B cell (primary cell): ENCODE results near the gene RC3H1. TPM values are rescaled to one million over a fixed set of nuclear protein-coding genes. Genes with fewer than 3 reads are reported as not detected.

ENCODE experiments used
- ATAC-seq: fragments of 200-7000 bp; cut with Tn5 transposase; one replicate; pipeline ENCODE4 v1.10.0; 2021; ENCODE audit warnings: low read depth, mild to moderate bottlenecking, moderate number of reproducible peaks, moderate library complexity
- CTCF ChIA-PET: fragments of 350-600 bp; sonication (Branson Sonifier 250); formaldehyde crosslinking; loops from one replicate; lab custom pipeline; 2021; ENCODE audit warnings: antibody characterized with exemption, inconsistent platforms; lab: Charles Lee
- POLR2A ChIA-PET: fragments of 350-600 bp; sonication (Branson Sonifier 250); formaldehyde crosslinking; loops from one replicate; lab custom pipeline; 2021; ENCODE audit warnings: antibody characterized with exemption; lab: Charles Lee
- DNase-seq: peaks from one replicate; pipeline ENCODE4 v3.0.0; 2013
- H2AFZ ChIP-seq: 2 replicates; pipeline ENCODE4 v1.6.1; 2012; ENCODE audit warnings: mild to moderate bottlenecking, low read depth, low read length; ENCODE audit not compliant: insufficient read depth, poor library complexity, severe bottlenecking
- H3K27ac ChIP-seq, 2 donors: 1 replicate in 1 of 2; 2 replicates in 1 of 2; pipeline ENCODE4 v1.5.1; 2012 to 2013; ENCODE audit warnings: low read length in 2 of 2, mild to moderate bottlenecking in 2 of 2, moderate library complexity in 1 of 2
- H3K27me3 ChIP-seq, 4 experiments: fragments of 200-600 bp in 1 of 4; sonication (generic) in 1 of 4; replicated peaks in 1 of 4; 1 replicate in 2 of 4; 2 replicates in 2 of 4; pipeline versions ENCODE4 v1.6.1 to v1.7.0; 2013 to 2016; ENCODE audit warnings: low read length in 3 of 4, mild to moderate bottlenecking in 2 of 4, mixed read lengths in 1 of 4, moderate library complexity in 1 of 4; ENCODE audit not compliant: insufficient read depth in 4 of 4, control insufficient read depth in 3 of 4; ENCODE audit errors: control extremely low read depth in 1 of 4
- H3K36me3 ChIP-seq, 2 experiments: replicated peaks in 1 of 2; 1 replicate in 1 of 2; 2 replicates in 1 of 2; pipeline versions ENCODE4 v1.6.1 to v1.7.1; 2013; ENCODE audit warnings: low read length in 1 of 2; ENCODE audit not compliant: insufficient read depth in 2 of 2, control insufficient read depth in 1 of 2; ENCODE audit errors: control extremely low read depth in 1 of 2, extremely low read depth in 1 of 2
- H3K4me1 ChIP-seq, 2 donors: fragments of 200-600 bp in 1 of 2; sonication (generic) in 1 of 2; 1 replicate in 1 of 2; 2 replicates in 1 of 2; pipeline versions ENCODE4 v1.5.1 to v1.6.1; 2013 to 2017; ENCODE audit warnings: low read length in 2 of 2; ENCODE audit not compliant: control insufficient read depth in 2 of 2, insufficient read depth in 2 of 2
- H3K4me2 ChIP-seq: replicated peaks from 2 replicates; pipeline ENCODE3; 2012; ENCODE audit warnings: mild to moderate bottlenecking, low read depth, low read length; ENCODE audit not compliant: poor library complexity, severe bottlenecking
- H3K4me3 ChIP-seq, 5 experiments: fragments of 200-600 bp in 1 of 5; sonication (generic) in 1 of 5; 1 replicate in 3 of 5; 2 replicates in 2 of 5; pipeline versions ENCODE4 v1.5.1 to v1.7.0; 2011 to 2016; ENCODE audit warnings: low read length in 4 of 5, mild to moderate bottlenecking in 4 of 5, low read depth in 2 of 5, control low read depth in 1 of 5, moderate library complexity in 1 of 5; ENCODE audit not compliant: insufficient read depth in 1 of 5; ENCODE audit errors: control extremely low read depth in 1 of 5, extremely low read depth in 1 of 5
- H3K79me2 ChIP-seq: fragments of 200-600 bp; sonication (generic); one replicate; pipeline ENCODE4 v1.6.0; 2016; ENCODE audit warnings: low read length; ENCODE audit not compliant: control insufficient read depth, insufficient read depth
- H3K9ac ChIP-seq: fragments of 200-600 bp; sonication (generic); 2 replicates; pipeline ENCODE4 v1.6.1; 2017; ENCODE audit warnings: mild to moderate bottlenecking, low read length, moderate library complexity
- H3K9me3 ChIP-seq, 3 donors: one replicate each; pipeline versions ENCODE4 v1.6.1 to v1.7.1; 2013; ENCODE audit warnings: low read length in 2 of 3; ENCODE audit not compliant: control insufficient read depth in 2 of 3, insufficient read depth in 1 of 3; ENCODE audit errors: control extremely low read depth in 1 of 3
- H4K20me1 ChIP-seq: 2 replicates; pipeline ENCODE4 v1.6.0; 2012; ENCODE audit warnings: mild to moderate bottlenecking, low read length; ENCODE audit not compliant: insufficient read depth, control insufficient read depth, poor library complexity, severe bottlenecking
- H3K27ac Mint-ChIP-seq: one replicate; pipeline ENCODE4 v1.8.0; 2021; ENCODE audit warnings: mixed read lengths
- H3K27me3 Mint-ChIP-seq: one replicate; pipeline ENCODE4 v1.8.0; 2021; ENCODE audit warnings: mixed read lengths
- H3K4me1 Mint-ChIP-seq: one replicate; pipeline ENCODE4 v1.8.0; 2021; ENCODE audit warnings: mixed read lengths
- H3K4me3 Mint-ChIP-seq: one replicate; pipeline ENCODE4 v1.8.0; 2021; ENCODE audit warnings: mixed read lengths
- H3K9me3 Mint-ChIP-seq: one replicate; pipeline ENCODE4 v1.8.0; 2022; ENCODE audit warnings: mixed read lengths; ENCODE audit not compliant: insufficient read depth
- EZH2 ChIP-seq: IDR thresholded peaks from 2 replicates; pipeline ENCODE4 v1.6.1; 2012; ENCODE audit warnings: borderline replicate concordance, low read depth, mild to moderate bottlenecking, moderate library complexity, low read length; ENCODE audit not compliant: insufficient read depth, poor library complexity, severe bottlenecking
- WGBS: methylation state at CpG from one replicate; pipeline ENCODE4 v1.1.5; 2013; ENCODE audit warnings: missing lambda C conversion rate; ENCODE audit not compliant: insufficient coverage; 5-methylcytosine and 5-hydroxymethylcytosine counted together
- intact Hi-C: fragments of 100-400 bp; cut with micrococcal nuclease; formaldehyde crosslinking; loops from one replicate; pipeline ENCODE4 v1.10.0; 2022
- polyA plus RNA-seq: library from polyadenylated mRNA; depleted of rRNA; stranded (reverse); fragments of >200 nt; gene quantifications from 2 replicates; pipeline ENCODE4 v1.2.3, GENCODE V29; 2012
- total RNA-seq, 2 donors: library from RNA; stranded (reverse); fragments of 120-200 nt in 1 of 2; gene quantifications; 1 replicate in 1 of 2; 2 replicates in 1 of 2; pipeline versions ENCODE4 v1.2.3 to v1.2.4, GENCODE V29; 2013 to 2022
- TF ChIP-seq, protein P1 (sequence below): fragments of 200-600 bp; IDR thresholded peaks from one replicate; pipeline ENCODE4 v1.8.0; 2022; ENCODE audit warnings: antibody characterized with exemption, mild to moderate bottlenecking

The RC3H1 gene
- total and polyA plus RNA-seq, 2 donors (not counting 1 experiment from before 2014, with no cell fraction given), result 6.8 to 84.5 TPM

GRCh38 chr1:174051956-174052355 is 29.8 kb upstream of the RC3H1 start:
- CTCF ChIA-PET, result interaction anchor here (0.7 kb wide), 1 partner anchor 37 kb away, joined by 5 read pairs; no protein-coding TSS in a partner anchor

DNA sequence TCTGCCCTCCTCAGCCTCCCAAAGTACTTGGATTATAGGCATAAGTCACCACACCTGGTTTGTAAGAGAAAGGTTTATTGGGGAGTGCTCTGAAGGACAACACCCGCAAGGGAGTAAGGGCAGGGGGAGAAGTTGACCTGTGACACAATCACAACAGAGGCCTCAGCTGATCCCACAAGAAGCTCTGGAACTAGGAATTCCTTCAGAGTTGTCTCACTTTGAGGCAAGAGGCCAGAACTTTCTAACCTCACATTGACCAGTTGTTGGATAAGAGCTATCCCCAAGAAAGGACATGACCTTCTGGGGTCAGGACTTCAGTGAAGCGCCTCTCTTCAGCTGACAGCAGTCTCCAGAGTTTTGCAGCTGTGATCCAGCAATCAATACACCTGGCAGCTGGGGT is 27.4 kb upstream of the RC3H1 start:
- no peak overlapping the region for H3K27ac ChIP-seq
- Mint-ChIP-seq H3K4me1 (no peaks in the 10 kb centered on the region), H3K27me3 (peaks cover 4% of the 10 kb centered on the region), H3K4me3 (no peak overlapping the region), H3K9me3 (no peaks in the 10 kb centered on the region), H3K27ac (no peak overlapping the region)
- POLR2A ChIA-PET, result no interaction called here
- no peaks in the 10 kb centered on the region for H3K27me3 ChIP-seq
- no peak overlapping the region for H3K4me2 ChIP-seq
- TF ChIP-seq, protein P1, sequence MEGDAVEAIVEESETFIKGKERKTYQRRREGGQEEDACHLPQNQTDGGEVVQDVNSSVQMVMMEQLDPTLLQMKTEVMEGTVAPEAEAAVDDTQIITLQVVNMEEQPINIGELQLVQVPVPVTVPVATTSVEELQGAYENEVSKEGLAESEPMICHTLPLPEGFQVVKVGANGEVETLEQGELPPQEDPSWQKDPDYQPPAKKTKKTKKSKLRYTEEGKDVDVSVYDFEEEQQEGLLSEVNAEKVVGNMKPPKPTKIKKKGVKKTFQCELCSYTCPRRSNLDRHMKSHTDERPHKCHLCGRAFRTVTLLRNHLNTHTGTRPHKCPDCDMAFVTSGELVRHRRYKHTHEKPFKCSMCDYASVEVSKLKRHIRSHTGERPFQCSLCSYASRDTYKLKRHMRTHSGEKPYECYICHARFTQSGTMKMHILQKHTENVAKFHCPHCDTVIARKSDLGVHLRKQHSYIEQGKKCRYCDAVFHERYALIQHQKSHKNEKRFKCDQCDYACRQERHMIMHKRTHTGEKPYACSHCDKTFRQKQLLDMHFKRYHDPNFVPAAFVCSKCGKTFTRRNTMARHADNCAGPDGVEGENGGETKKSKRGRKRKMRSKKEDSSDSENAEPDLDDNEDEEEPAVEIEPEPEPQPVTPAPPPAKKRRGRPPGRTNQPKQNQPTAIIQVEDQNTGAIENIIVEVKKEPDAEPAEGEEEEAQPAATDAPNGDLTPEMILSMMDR, result no peak
- TF ChIP-seq EZH2, result no peak
- H3K4me1 ChIP-seq, result no peaks in the 10 kb centered on the region
- H3K36me3 ChIP-seq, result no peaks in the 10 kb centered on the region
- H3K4me3 ChIP-seq, result no peak overlapping the region
- CTCF ChIA-PET, result no interaction called here
- ATAC-seq, result no peak
- no peak overlapping the region for H3K9ac ChIP-seq
- no peaks in the 10 kb centered on the region for H3K79me2 ChIP-seq
- H3K9me3 ChIP-seq, result no peaks in the 10 kb centered on the region
- H4K20me1 ChIP-seq, result no peaks in the 10 kb centered on the region
- H2AFZ ChIP-seq, result no peak overlapping the region
- intact Hi-C loops, result no loop called here
- no peak for DNase-seq
- 100% methylated on average over 1 of the region's 2 CpGs for WGBS

More at GRCh38 chr1:174051956-174052355, 29.8 kb upstream of the RC3H1 start:
- no peak overlapping the region for H3K4me2 ChIP-seq
- peaks cover 7% of the 10 kb centered on the region for H3K27me3 Mint-ChIP-seq
- ATAC-seq (no peak), DNase-seq (no peak)
- H3K27me3 ChIP-seq, result no peaks in the 10 kb centered on the region
- H3K4me3 ChIP-seq, result no peak overlapping the region
- H3K9me3 ChIP-seq, result no peaks in the 10 kb centered on the region
- intact Hi-C loops, result no loop called here
- no peaks in the 10 kb centered on the region for H3K36me3 ChIP-seq
- H3K4me3 Mint-ChIP-seq, result no peak overlapping the region
- H3K27ac Mint-ChIP-seq, result no peak overlapping the region
- H3K4me1 Mint-ChIP-seq, result no peaks in the 10 kb centered on the region
- POLR2A ChIA-PET, result interaction anchor here (0.6 kb wide), 1 partner anchor 154 kb away, joined by 3 read pairs; no protein-coding TSS in a partner anchor
- no peaks in the 10 kb centered on the region for H3K4me1 ChIP-seq
- H4K20me1 ChIP-seq, result no peaks in the 10 kb centered on the region
- TF ChIP-seq, protein P1, result no peak
- TF ChIP-seq EZH2, result no peak
- 94% methylated on average over 6 of the region's 6 CpGs for WGBS
- H2AFZ ChIP-seq, result no peak overlapping the region
- no peaks in the 10 kb centered on the region for H3K79me2 ChIP-seq
- no peak overlapping the region for H3K27ac ChIP-seq
- no peak overlapping the region for H3K9ac ChIP-seq
- H3K9me3 Mint-ChIP-seq, result no peaks in the 10 kb centered on the region
